Gastroesophageal sphincter (tissue), 4 donors: ENCODE data around the gene RHOU. TPM values are rescaled to one million over a fixed set of nuclear protein-coding genes. Genes with fewer than 3 reads are reported as not detected.
A peak's percentile ranks its signal among the peaks of the same experiment; 100 is the strongest.

Experiments used
- ATAC-seq: fragments of 150-250 bp; one replicate; pipeline ENCODE4 v1.9.1; 2016; ENCODE audit warnings: mild to moderate bottlenecking, moderate library complexity
- H3K27ac ChIP-seq, 4 donors: fragments of 200-600 bp; sonication (generic) in 3 of 4; 1 replicate in 3 of 4; 2 replicates in 1 of 4; pipeline ENCODE4 v1.5.1; 2016 to 2019
- H3K27me3 ChIP-seq: fragments of 200-600 bp; sonication (generic); one replicate; pipeline ENCODE4 v1.5.1; 2019
- H3K36me3 ChIP-seq, 2 donors: fragments of 200-600 bp; sonication (generic); one replicate each; pipeline ENCODE4 v1.5.1; 2019; ENCODE audit warnings: control low read depth in 1 of 2
- H3K4me1 ChIP-seq, 3 donors: fragments of 200-600 bp; sonication (generic); 1 replicate in 2 of 3; 2 replicates in 1 of 3; pipeline ENCODE4 v1.5.1; 2016 to 2019; ENCODE audit warnings: control low read depth in 2 of 3
- H3K4me3 ChIP-seq, 2 donors: fragments of 200-600 bp; sonication (generic); one replicate each; pipeline ENCODE4 v1.5.1; 2019; ENCODE audit warnings: mild to moderate bottlenecking in 1 of 2, moderate library complexity in 1 of 2
- H3K9me3 ChIP-seq, 3 donors: fragments of 200-600 bp; sonication (generic); one replicate each; pipeline ENCODE4 v1.5.1; 2017 to 2019; ENCODE audit warnings: control low read depth in 2 of 3
- EP300 ChIP-seq: sonication (generic); formaldehyde crosslinking; IDR thresholded peaks from one replicate; pipeline ENCODE4 v1.6.1; 2017; ENCODE audit warnings: antibody characterized with exemption, mild to moderate bottlenecking
- POLR2A ChIP-seq, 2 donors: fragments of 450-650 bp; IDR thresholded peaks; one replicate each; pipeline ENCODE4 v1.6.1; 2017; ENCODE audit warnings: antibody characterized with exemption in 2 of 2, mild to moderate bottlenecking in 2 of 2, moderate library complexity in 1 of 2
- POLR2AphosphoS5 ChIP-seq: sonication (generic); formaldehyde crosslinking; IDR thresholded peaks from one replicate; pipeline ENCODE4 v1.6.1; 2017; ENCODE audit warnings: antibody characterized with exemption
- WGBS, 2 donors: methylation state at CpG; one replicate each; pipeline ENCODE4 v1.1.5; 2018; ENCODE audit warnings: low coverage in 1 of 2; 5-methylcytosine and 5-hydroxymethylcytosine counted together
- total RNA-seq, 4 donors: library from RNA; depleted of rRNA; stranded (reverse); fragments of >200 nt; gene quantifications; one replicate each; pipeline ENCODE4 v1.1.0, GENCODE V29; 2016
- TF ChIP-seq, protein P1 (sequence below), 4 experiments: fragments of 200-600 bp in 2 of 4; fragments of 450-650 bp in 2 of 4; sonication (generic) in 1 of 4; IDR thresholded peaks; one replicate each; pipeline ENCODE4 v1.5.1; 2017 to 2019; ENCODE audit warnings: antibody characterized with exemption in 4 of 4, mild to moderate bottlenecking in 2 of 4, moderate library complexity in 2 of 4

Gene RHOU
- total RNA-seq, 4 donors from 2014 or later: 16.3 to 53.0 (median 31.0) TPM

DNA sequence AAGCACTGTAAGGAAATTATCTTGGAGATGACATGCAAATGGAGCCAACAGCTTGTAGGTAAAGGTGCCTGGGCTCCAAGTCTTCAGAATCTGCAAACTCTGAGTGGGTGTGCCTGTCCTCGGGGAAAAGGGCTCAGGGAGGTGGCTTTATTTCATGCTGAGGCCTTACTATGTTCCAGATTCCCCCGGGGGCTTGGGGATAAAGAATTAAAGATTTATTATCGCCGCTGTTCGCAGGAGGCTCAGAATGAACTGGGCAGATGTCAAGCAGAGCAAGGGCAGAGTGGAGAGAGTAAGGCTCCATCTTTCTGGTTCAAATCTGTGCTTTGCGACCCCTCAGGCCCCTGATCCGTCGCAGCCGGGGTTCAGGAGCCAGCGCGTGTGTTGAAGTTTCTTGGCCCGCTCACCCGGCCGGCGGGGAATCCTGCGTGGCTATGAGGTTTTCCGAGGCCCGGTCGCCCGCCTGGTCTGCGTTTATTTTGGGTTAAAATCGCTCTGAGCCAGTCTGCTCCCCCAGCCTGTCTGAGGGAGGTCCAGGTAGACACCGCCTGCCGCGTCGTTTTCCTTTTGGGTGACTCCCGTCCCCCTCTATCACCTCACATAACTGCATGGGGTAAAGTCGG, 19.5 kb downstream of the RHOU start:
- Histone ChIP-seq H3K36me3 (no peaks in the 10 kb centered on the region), H3K4me3 (no peak overlapping the region), H3K27me3 (peaks cover 11% of the 10 kb centered on the region), H3K9me3 (no peaks in the 10 kb centered on the region), H3K4me1 (peaks cover 0 to 11% (median 0%) of the 10 kb centered on the region in 3 donors), H3K27ac (no peak overlapping the region)
- 57 to 75% methylated on average over 1 to 13 of the region's 28 CpGs for WGBS, 2 donors
- no peak for TF ChIP-seq POLR2AphosphoS5
- ATAC-seq: no peak

DNA sequence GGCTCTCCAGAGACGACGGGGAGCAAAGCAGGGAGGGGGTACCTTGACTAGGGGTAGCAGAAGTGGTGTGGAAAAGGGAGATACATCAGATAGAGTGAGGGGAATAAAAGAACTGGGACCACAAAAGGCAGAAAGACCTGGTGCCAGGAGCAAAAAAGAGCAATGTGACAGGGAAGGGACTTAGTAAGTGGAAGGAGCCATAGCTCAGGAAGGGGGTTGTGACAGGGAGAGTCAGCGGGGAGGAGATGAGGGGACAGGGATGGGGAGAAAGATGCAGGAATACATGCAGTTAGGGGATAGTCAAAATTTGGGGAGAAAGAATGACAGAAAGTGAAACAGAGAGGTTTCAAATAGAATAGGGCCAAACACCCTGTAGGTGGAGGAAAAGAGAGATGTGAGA, 20.5 kb downstream of the RHOU start:
- no peaks in the 10 kb centered on the region for H3K36me3 ChIP-seq
- 80 to 100% methylated on average over 1 to 3 of the region's 3 CpGs for WGBS, 2 donors
- peaks cover 0 to 11% (median 0%) of the 10 kb centered on the region in 3 donors for H3K4me1 ChIP-seq
- no peak overlapping the region for H3K27ac ChIP-seq
- H3K9me3 ChIP-seq: no peaks in the 10 kb centered on the region
- H3K27me3 ChIP-seq: peaks cover 11% of the 10 kb centered on the region
- no peak for TF ChIP-seq POLR2AphosphoS5
- no peak for TF ChIP-seq EP300
- TF ChIP-seq, protein P1, sequence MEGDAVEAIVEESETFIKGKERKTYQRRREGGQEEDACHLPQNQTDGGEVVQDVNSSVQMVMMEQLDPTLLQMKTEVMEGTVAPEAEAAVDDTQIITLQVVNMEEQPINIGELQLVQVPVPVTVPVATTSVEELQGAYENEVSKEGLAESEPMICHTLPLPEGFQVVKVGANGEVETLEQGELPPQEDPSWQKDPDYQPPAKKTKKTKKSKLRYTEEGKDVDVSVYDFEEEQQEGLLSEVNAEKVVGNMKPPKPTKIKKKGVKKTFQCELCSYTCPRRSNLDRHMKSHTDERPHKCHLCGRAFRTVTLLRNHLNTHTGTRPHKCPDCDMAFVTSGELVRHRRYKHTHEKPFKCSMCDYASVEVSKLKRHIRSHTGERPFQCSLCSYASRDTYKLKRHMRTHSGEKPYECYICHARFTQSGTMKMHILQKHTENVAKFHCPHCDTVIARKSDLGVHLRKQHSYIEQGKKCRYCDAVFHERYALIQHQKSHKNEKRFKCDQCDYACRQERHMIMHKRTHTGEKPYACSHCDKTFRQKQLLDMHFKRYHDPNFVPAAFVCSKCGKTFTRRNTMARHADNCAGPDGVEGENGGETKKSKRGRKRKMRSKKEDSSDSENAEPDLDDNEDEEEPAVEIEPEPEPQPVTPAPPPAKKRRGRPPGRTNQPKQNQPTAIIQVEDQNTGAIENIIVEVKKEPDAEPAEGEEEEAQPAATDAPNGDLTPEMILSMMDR (IDR thresholded peaks at IDR 0.05): no peak
- TF ChIP-seq POLR2A (IDR thresholded peaks at IDR 0.05): no peak
- no peak overlapping the region for H3K4me3 ChIP-seq
- no peak for ATAC-seq

DNA sequence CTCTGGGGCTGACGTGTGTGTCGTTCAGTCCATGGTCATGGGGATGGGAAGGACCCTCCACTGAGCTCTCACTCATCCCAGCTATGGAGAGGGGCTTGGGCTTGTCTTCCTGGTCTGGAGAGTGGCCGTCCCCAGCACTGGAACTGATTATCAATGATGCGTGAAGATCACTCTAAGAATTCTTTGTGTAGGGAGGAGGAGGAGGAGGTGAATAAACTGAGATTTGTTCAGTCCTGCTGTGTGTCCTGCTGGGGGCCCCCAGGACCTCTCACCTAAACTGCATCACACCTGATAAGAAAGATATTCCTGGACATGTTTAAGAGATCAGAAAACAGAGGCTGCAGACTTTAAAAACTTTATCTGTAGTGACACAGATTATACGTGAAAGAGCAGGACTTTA, 21.2 kb downstream of the RHOU start:
- no peak for ATAC-seq
- TF ChIP-seq, protein P1 (IDR thresholded peaks at IDR 0.05): no peak
- TF ChIP-seq EP300 (no peak), POLR2A (IDR thresholded peaks at IDR 0.05) (no peak), POLR2AphosphoS5 (no peak)
- H3K27me3 ChIP-seq: peaks cover 11% of the 10 kb centered on the region
- H3K27ac ChIP-seq: no peak overlapping the region
- 78 to 96% methylated on average over 2 to 4 of the region's 5 CpGs for WGBS, 2 donors
- peaks cover 0 to 11% (median 0%) of the 10 kb centered on the region in 3 donors for H3K4me1 ChIP-seq
- H3K36me3 ChIP-seq: no peaks in the 10 kb centered on the region
- H3K9me3 ChIP-seq: no peaks in the 10 kb centered on the region
- no peak overlapping the region for H3K4me3 ChIP-seq

DNA sequence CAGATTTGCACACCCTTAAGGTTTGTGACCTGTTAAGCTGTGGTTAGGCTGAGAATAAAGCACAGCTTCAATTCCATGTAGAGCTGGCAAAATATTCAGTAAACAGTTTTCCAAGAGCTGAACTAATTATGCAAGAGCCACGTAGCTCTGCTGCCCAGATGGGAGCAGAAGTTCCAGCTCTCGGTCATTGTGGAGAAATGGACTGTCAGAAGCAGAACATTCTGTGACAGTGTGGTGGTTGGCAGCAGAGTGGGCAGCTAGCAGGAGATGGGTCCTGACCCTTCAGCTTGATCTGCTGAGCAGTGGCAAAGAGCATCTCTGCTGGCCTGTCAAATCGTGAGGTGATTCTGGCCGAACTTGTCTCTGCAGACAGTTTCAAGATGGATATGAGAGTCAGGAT, 23.2 kb downstream of the RHOU start:
- Histone ChIP-seq H3K27me3 (peaks cover 11% of the 10 kb centered on the region), H3K36me3 (no peaks in the 10 kb centered on the region), H3K4me3 (no peak overlapping the region), H3K27ac (no peak overlapping the region), H3K4me1 (peaks cover 0 to 11% (median 0%) of the 10 kb centered on the region in 3 donors), H3K9me3 (no peaks in the 10 kb centered on the region)
- no peak for ATAC-seq
- TF ChIP-seq POLR2A (IDR thresholded peaks at IDR 0.05) (no peak), POLR2AphosphoS5 (peak; percentile 37)
- WGBS, 2 donors: 76% methylated on average over 4 of the region's 4 CpGs; no CpG with 5 or more reads in 1 of the 2 donors

DNA sequence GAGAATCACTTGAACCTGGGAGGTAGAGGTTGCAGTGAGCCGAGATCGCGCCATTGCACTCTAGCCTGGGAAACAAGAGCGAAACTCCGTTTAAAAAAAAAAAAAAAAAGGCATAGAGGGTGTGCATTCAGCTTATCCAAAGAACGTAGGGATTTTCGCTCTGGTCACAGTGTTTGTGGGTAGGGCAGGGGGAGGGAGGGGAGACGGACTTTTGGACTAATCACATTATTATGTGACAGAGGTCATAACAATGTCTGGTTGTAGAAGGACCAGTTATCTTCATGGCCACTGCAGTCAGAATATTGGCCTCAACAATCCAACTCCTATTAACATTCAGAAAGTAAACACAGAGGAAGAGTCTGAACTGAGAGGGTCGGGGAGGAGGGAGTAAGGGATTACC, 25.7 kb downstream of the RHOU start:
- H3K27ac ChIP-seq: no peak overlapping the region
- no peaks in the 10 kb centered on the region for H3K36me3 ChIP-seq
- H3K4me1 ChIP-seq: no peaks in the 10 kb centered on the region
- no peak overlapping the region for H3K4me3 ChIP-seq
- WGBS, 2 donors: 81 to 90% methylated on average over 4 to 8 of the region's 9 CpGs
- no peak for ATAC-seq
- H3K27me3 ChIP-seq: no peaks in the 10 kb centered on the region
- H3K9me3 ChIP-seq: no peaks in the 10 kb centered on the region
- TF ChIP-seq POLR2A (IDR thresholded peaks at IDR 0.05): no peak

DNA sequence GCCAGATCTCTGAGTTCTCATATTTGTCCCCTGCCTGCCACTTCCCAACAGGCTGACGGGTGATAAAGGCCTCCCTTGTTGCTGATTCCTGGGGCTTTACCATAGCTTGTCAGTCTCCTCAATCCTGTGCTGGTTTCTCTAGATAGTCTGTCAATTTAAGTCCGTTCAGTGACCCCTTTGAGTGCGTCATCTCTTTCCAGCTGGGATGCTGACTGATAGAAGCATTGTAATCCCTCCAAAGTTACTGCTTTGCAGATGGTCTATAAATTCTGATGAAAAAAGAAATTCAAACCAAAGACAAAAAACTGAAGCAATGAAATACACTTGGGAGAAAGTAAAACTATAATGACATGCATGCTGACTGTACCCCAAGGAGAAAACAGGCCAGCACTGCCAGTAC, 28.3 kb downstream of the RHOU start:
- Histone ChIP-seq H3K4me3 (no peak overlapping the region), H3K36me3 (no peaks in the 10 kb centered on the region), H3K9me3 (no peaks in the 10 kb centered on the region), H3K4me1 (no peaks in the 10 kb centered on the region), H3K27ac (no peak overlapping the region), H3K27me3 (no peaks in the 10 kb centered on the region)
- TF ChIP-seq, protein P1 (IDR thresholded peaks at IDR 0.05): no peak
- TF ChIP-seq EP300: no peak
- TF ChIP-seq POLR2A (IDR thresholded peaks at IDR 0.05): no peak
- no peak for TF ChIP-seq POLR2AphosphoS5
- ATAC-seq: no peak
- WGBS, 2 donors: 71% methylated on average over 2 of the region's 3 CpGs; no CpG with 5 or more reads in 1 of the 2 donors
